Loucy (cell line): ENCODE results near the gene DHRS3.

Experiments
- H2AFZ ChIP-seq: fragments of 200-600 bp; sonication (generic); 2 replicates; pipeline ENCODE4 v1.6.0; 2016; ENCODE audit warnings: antibody characterized with exemption, mild to moderate bottlenecking, low read length, moderate library complexity
- H3F3A ChIP-seq: fragments of 200-600 bp; 2 replicates; pipeline ENCODE4 v1.6.0; 2016; ENCODE audit warnings: antibody characterized with exemption, low read depth, mild to moderate bottlenecking
- H3K27me3 ChIP-seq: fragments of 200-600 bp; sonication (generic); 2 replicates; pipeline ENCODE4 v1.6.1; 2014; ENCODE audit warnings: low read length, mild to moderate bottlenecking; ENCODE audit not compliant: insufficient read depth, poor library complexity, severe bottlenecking
- H3K36me3 ChIP-seq: fragments of 200-600 bp; sonication (generic); 2 replicates; pipeline ENCODE4 v1.6.1; 2016; ENCODE audit warnings: low read length; ENCODE audit not compliant: insufficient read depth
- H3K4me1 ChIP-seq: fragments of 200-600 bp; sonication (generic); 2 replicates; pipeline ENCODE4 v1.5.1; 2014; ENCODE audit warnings: low read length, mild to moderate bottlenecking; ENCODE audit not compliant: insufficient read depth, poor library complexity, severe bottlenecking
- H3K4me2 ChIP-seq: fragments of 200-600 bp; sonication (generic); 2 replicates; pipeline ENCODE4 v1.6.0; 2014; ENCODE audit warnings: antibody characterized with exemption, low read length, low read depth, mild to moderate bottlenecking; ENCODE audit not compliant: poor library complexity, severe bottlenecking
- H3K4me3 ChIP-seq: fragments of 200-600 bp; sonication (generic); 2 replicates; pipeline ENCODE4 v1.5.1; 2014; ENCODE audit warnings: low read length, mild to moderate bottlenecking, mixed read lengths; ENCODE audit not compliant: poor library complexity, severe bottlenecking
- H3K79me2 ChIP-seq: fragments of 200-600 bp; sonication (generic); 2 replicates; pipeline ENCODE4 v1.6.1; 2014; ENCODE audit warnings: low read length; ENCODE audit not compliant: insufficient read depth
- H3K9ac ChIP-seq: fragments of 200-600 bp; sonication (generic); 2 replicates; pipeline ENCODE4 v1.6.0; 2014; ENCODE audit warnings: mild to moderate bottlenecking, low read depth, low read length, moderate library complexity; ENCODE audit not compliant: poor library complexity, severe bottlenecking
- H3K9me2 ChIP-seq: fragments of 200-600 bp; sonication (generic); replicated peaks from 2 replicates; pipeline ENCODE4 v1.6.1; 2016; ENCODE audit warnings: low read depth, low read length, mixed read lengths
- H3K9me3 ChIP-seq: fragments of 200-600 bp; sonication (generic); 2 replicates; pipeline ENCODE4 v1.6.1; 2014; ENCODE audit warnings: mild to moderate bottlenecking, antibody characterized with exemption, low read length, low read depth; ENCODE audit not compliant: insufficient read depth
- H4K20me1 ChIP-seq: fragments of 200-600 bp; sonication (generic); 2 replicates; pipeline ENCODE4 v1.6.0; 2014; ENCODE audit warnings: antibody characterized with exemption, low read length, mild to moderate bottlenecking; ENCODE audit not compliant: insufficient read depth, poor library complexity, severe bottlenecking
- EZH2phosphoT487 ChIP-seq: fragments of 200-600 bp; IDR thresholded peaks from 2 replicates; pipeline ENCODE4 v1.6.1; 2018; ENCODE audit warnings: antibody characterized with exemption, mild to moderate bottlenecking, moderate library complexity, borderline replicate concordance
- TF ChIP-seq, protein P1 (sequence below): fragments of 200-600 bp; sonication (generic); conservative IDR thresholded peaks from 2 replicates; pipeline ENCODE4 v1.5.1; 2014; ENCODE audit warnings: mild to moderate bottlenecking, antibody characterized with exemption, low read length

The DHRS3 gene

DNA sequence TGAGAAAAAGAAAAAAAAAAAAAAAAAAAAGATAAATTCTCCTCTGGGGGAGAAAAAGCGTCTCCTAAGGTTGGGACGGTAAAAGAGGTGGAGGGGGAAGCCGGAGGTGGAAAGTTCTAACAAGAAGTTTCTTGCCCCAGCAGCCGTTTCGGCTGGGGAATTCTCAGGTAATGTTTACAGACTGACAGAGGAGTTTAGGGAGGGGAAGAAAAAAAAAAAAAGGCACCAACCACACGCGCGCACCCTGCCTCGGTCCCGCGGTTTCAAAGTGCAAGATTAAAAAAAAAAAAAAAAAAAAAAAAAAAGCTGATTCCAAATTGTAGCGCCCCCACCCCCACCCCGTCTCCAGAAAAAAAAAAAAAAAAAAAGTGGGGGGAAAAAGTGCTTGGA lies 504 bp downstream of the DHRS3 start:
- Histone ChIP-seq H3K9ac (peak overlapping the region; percentile 98), H3K4me2 (peak overlapping the region; percentile 90), H2AFZ (peak overlapping the region; percentile 73; the same call in 1 of the 2 replicates), H3K27me3 (no peaks in the 10 kb centered on the region), H3F3A (no peaks in the 10 kb centered on the region), H4K20me1 (no peaks in the 10 kb centered on the region), H3K9me2 (no peaks in the 10 kb centered on the region), H3K4me3 (peak overlapping the region; percentile 83), H3K9me3 (no peaks in the 10 kb centered on the region), H3K4me1 (peaks cover 70% of the 10 kb centered on the region), H3K79me2 (peaks cover 44% of the 10 kb centered on the region), H3K36me3 (no peaks in the 10 kb centered on the region)
- no peak for TF ChIP-seq EZH2phosphoT487
- TF ChIP-seq, protein P1, sequence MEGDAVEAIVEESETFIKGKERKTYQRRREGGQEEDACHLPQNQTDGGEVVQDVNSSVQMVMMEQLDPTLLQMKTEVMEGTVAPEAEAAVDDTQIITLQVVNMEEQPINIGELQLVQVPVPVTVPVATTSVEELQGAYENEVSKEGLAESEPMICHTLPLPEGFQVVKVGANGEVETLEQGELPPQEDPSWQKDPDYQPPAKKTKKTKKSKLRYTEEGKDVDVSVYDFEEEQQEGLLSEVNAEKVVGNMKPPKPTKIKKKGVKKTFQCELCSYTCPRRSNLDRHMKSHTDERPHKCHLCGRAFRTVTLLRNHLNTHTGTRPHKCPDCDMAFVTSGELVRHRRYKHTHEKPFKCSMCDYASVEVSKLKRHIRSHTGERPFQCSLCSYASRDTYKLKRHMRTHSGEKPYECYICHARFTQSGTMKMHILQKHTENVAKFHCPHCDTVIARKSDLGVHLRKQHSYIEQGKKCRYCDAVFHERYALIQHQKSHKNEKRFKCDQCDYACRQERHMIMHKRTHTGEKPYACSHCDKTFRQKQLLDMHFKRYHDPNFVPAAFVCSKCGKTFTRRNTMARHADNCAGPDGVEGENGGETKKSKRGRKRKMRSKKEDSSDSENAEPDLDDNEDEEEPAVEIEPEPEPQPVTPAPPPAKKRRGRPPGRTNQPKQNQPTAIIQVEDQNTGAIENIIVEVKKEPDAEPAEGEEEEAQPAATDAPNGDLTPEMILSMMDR, result no peak; the same call in 1 of the 2 replicates

DNA sequence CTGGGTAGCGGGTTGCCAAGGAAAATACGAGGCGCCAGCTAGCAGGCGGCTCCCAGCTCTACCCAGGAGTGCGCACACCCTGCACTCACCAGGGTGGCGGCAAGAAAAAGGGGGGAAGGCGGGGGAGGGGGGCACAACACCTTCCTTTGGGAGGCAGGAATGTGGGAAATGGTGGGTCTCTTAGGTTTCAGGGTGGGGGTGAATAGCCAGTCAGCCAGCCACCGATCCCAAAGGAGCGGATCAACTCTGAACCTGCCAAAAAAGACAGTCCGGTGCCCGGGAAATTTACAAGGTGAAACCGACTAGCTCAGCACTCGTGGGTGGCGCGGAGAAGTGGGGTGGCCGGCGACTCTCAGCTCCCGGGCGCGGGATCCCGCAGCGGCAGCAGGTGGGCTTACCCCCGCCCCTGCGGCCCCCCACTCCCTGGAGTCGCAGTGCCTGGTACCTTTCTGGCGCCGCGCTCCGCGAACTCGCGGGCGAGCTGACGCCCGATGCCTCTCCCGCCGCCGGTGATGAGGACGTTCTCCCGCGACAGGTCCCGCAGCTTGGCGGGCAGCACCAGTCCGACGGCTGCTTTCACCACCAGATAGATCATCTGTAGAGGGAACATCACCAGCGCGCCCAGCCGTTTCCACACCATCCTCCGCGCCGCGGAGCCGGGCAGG lies 1.2 kb downstream of the DHRS3 start:
- Histone ChIP-seq H3K79me2 (peaks cover 50% of the 10 kb centered on the region), H3K9ac (peak overlapping the region; percentile 98), H3K4me3 (peak overlapping the region; percentile 83), H2AFZ (peak overlapping the region; percentile 73; the same call in 1 of the 2 replicates), H3K36me3 (no peaks in the 10 kb centered on the region), H3K4me2 (peak overlapping the region; percentile 90), H3K9me3 (no peaks in the 10 kb centered on the region), H4K20me1 (no peaks in the 10 kb centered on the region), H3K27me3 (no peaks in the 10 kb centered on the region), H3K4me1 (peaks cover 67% of the 10 kb centered on the region), H3F3A (no peaks in the 10 kb centered on the region), H3K9me2 (no peaks in the 10 kb centered on the region)
- no peak for TF ChIP-seq EZH2phosphoT487
- TF ChIP-seq, protein P1, result no peak

DNA sequence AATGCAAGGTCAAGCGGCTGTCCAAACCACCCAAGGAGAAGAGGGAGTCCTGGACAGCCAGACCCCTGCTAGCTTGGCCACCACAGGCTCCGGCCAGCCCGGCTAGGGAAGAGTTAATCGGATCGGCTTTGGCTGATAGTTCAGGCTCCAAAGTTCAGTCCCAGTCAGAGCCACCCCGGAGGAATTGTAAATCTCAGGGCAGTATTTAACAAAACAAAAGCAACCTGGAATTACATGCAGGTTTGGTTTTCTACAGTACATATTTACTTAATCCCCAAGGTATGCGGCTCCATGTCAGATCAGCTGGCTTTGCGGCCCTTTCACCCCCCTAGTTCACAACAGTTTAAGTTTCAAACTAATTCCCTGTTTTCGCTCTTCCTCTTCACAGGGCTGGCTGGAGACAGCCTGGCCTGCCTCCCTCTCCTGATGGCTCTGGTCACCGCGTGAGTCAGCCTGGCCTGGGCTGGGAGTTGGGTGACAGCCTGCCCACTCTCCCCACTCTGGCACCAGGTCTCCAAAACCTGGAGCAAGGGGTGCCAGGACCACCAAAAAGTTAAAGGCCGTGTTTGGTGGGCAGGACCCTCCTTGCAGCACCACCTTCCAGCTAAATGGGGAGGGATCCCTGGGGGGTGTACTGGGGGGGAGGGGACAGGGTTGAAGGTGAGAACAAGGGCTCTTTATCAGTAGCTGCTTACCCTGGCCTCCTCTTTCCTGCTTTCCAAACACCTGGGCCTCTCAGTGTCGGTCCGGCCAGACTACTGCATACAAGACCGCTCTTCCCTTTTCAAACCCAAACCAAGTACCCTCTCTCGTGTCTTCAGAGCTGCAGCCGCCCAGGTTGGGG lies 1.9 kb downstream of the DHRS3 start:
- H3K9ac ChIP-seq, result peak overlapping the region; percentile 98

More for the DNA sequence above, 1.9 kb downstream of the DHRS3 start:
- H3K79me2 ChIP-seq, result peaks cover 50% of the 10 kb centered on the region
- peaks cover 59% of the 10 kb centered on the region for H3K4me1 ChIP-seq
- no peaks in the 10 kb centered on the region for H3K9me3 ChIP-seq
- H3K9me2 ChIP-seq, result no peaks in the 10 kb centered on the region
- TF ChIP-seq EZH2phosphoT487, result no peak
- TF ChIP-seq, protein P1, result no peak
- no peaks in the 10 kb centered on the region for H3F3A ChIP-seq
- H3K4me3 ChIP-seq, result peak overlapping the region; percentile 83
- H2AFZ ChIP-seq, result no peak overlapping the region
- no peaks in the 10 kb centered on the region for H3K36me3 ChIP-seq
- H3K4me2 ChIP-seq, result peak overlapping the region; percentile 90
- no peaks in the 10 kb centered on the region for H4K20me1 ChIP-seq
- H3K27me3 ChIP-seq, result no peaks in the 10 kb centered on the region
